ENCODE results near the gene ELAPOR1. TPM values are rescaled to one million over a fixed set of nuclear protein-coding genes. Genes with fewer than 3 reads are reported as not detected.

ELAPOR1 gene
- total RNA-seq, 1 donor from 2014 or later, result 1.2 TPM

DNA sequence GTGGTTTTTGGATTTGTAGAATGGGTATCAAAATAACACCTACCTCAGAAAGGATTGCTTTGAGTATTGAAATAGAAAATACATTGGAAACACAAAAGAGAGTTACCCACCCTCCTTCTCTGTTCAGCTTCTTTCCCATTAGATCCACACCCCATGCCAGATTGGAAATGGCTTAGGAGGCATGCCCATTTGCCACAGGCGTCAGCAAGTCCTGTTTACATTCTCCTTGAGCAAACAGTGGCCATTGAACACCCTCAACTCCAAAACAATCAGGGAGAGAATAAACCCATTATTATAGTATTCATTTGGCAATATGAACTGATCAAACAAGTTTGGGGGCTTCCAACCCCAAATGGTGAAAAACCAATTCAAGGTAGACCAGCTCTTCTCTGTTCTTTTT lies 2.4 kb downstream of the ELAPOR1 start:
- H3K27ac ChIP-seq (ENCODE audit: low read depth, low read length), result no peak overlapping the region
- peaks cover 24% of the 10 kb centered on the region for H3K27me3 ChIP-seq (ENCODE audit: insufficient read depth, low read length)
- FAIRE-seq, result no peak
- no peaks in the 10 kb centered on the region for H4K20me1 ChIP-seq (ENCODE audit: insufficient read depth, low read length)
- no peak overlapping the region for H2AFZ ChIP-seq (ENCODE audit: low read depth, low read length)
- no peak overlapping the region for H3K4me2 ChIP-seq (ENCODE audit: low read length)
- H3K9me3 Mint-ChIP-seq (ENCODE audit: unreplicated experiment), result peaks cover 1% of the 10 kb centered on the region
- H3K9me3 ChIP-seq (ENCODE audit: insufficient read depth, low read depth, low read length), result no peaks in the 10 kb centered on the region
- H3K36me3 Mint-ChIP-seq (ENCODE audit: low read depth, unreplicated experiment), result no peaks in the 10 kb centered on the region
- no peaks in the 10 kb centered on the region for H3K36me3 ChIP-seq (ENCODE audit: insufficient read depth, low read length)
- no peak for DNase-seq (ENCODE audit: low read depth)
- H3K27ac Mint-ChIP-seq (ENCODE audit: unreplicated experiment), result no peak overlapping the region
- TF ChIP-seq, protein P1, sequence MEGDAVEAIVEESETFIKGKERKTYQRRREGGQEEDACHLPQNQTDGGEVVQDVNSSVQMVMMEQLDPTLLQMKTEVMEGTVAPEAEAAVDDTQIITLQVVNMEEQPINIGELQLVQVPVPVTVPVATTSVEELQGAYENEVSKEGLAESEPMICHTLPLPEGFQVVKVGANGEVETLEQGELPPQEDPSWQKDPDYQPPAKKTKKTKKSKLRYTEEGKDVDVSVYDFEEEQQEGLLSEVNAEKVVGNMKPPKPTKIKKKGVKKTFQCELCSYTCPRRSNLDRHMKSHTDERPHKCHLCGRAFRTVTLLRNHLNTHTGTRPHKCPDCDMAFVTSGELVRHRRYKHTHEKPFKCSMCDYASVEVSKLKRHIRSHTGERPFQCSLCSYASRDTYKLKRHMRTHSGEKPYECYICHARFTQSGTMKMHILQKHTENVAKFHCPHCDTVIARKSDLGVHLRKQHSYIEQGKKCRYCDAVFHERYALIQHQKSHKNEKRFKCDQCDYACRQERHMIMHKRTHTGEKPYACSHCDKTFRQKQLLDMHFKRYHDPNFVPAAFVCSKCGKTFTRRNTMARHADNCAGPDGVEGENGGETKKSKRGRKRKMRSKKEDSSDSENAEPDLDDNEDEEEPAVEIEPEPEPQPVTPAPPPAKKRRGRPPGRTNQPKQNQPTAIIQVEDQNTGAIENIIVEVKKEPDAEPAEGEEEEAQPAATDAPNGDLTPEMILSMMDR (IDR thresholded peaks at IDR 0.05; ENCODE audit: insufficient read depth, low read depth, low read length), result no peak
- no peak for TF ChIP-seq EZH2 (IDR thresholded peaks at IDR 0.05; ENCODE audit: insufficient read depth, low read length)
- H3K4me1 ChIP-seq (ENCODE audit: insufficient read depth, low read length), result peaks cover 11% of the 10 kb centered on the region
- H3K4me1 Mint-ChIP-seq (ENCODE audit: low read depth, unreplicated experiment), result no peaks in the 10 kb centered on the region
- no peaks in the 10 kb centered on the region for H3K79me2 ChIP-seq (ENCODE audit: insufficient read depth, low read length)
- peaks cover 52% of the 10 kb centered on the region for H3K27me3 Mint-ChIP-seq (ENCODE audit: low read depth, unreplicated experiment)
- no peak overlapping the region for H3K4me3 Mint-ChIP-seq (ENCODE audit: unreplicated experiment)
- no peak overlapping the region for H3K9ac ChIP-seq (ENCODE audit: low read length)
- H3K4me3 ChIP-seq (ENCODE audit: insufficient read depth, low read depth, low read length), result no peak overlapping the region

- H3K9me3 Mint-ChIP-seq (ENCODE audit: unreplicated experiment), result no peaks in the 10 kb centered on the region
- Histone ChIP-seq H3K27ac (ENCODE audit: low read depth, low read length) (no peak overlapping the region), H2AFZ (ENCODE audit: low read depth, low read length) (no peak overlapping the region), H3K4me2 (ENCODE audit: low read length) (no peak overlapping the region), H3K27me3 (ENCODE audit: insufficient read depth, low read length) (peaks cover 17% of the 10 kb centered on the region), H3K36me3 (ENCODE audit: insufficient read depth, low read length) (no peaks in the 10 kb centered on the region), H4K20me1 (ENCODE audit: insufficient read depth, low read length) (no peaks in the 10 kb centered on the region), H3K4me1 (ENCODE audit: insufficient read depth, low read length) (peaks cover 7% of the 10 kb centered on the region), H3K9ac (ENCODE audit: low read length) (no peak overlapping the region), H3K9me3 (ENCODE audit: insufficient read depth, low read depth, low read length) (no peaks in the 10 kb centered on the region), H3K4me3 (ENCODE audit: insufficient read depth, low read depth, low read length) (no peak overlapping the region), H3K79me2 (ENCODE audit: insufficient read depth, low read length) (no peaks in the 10 kb centered on the region)
- H3K27ac Mint-ChIP-seq (ENCODE audit: unreplicated experiment), result no peak overlapping the region
- no peak for FAIRE-seq
- no peaks in the 10 kb centered on the region for H3K36me3 Mint-ChIP-seq (ENCODE audit: low read depth, unreplicated experiment)
- H3K4me3 Mint-ChIP-seq (ENCODE audit: unreplicated experiment), result no peak overlapping the region
- no peak for DNase-seq (ENCODE audit: low read depth)
- H3K4me1 Mint-ChIP-seq (ENCODE audit: low read depth, unreplicated experiment), result no peaks in the 10 kb centered on the region
- TF ChIP-seq EZH2 (IDR thresholded peaks at IDR 0.05; ENCODE audit: insufficient read depth, low read length), result no peak
- TF ChIP-seq, protein P1 (IDR thresholded peaks at IDR 0.05; ENCODE audit: insufficient read depth, low read depth, low read length), result no peak
- H3K27me3 Mint-ChIP-seq (ENCODE audit: low read depth, unreplicated experiment), result peaks cover 42% of the 10 kb centered on the region
These were observed 4.2 kb downstream of the ELAPOR1 start for GRCh38 chr1:109118089-109118488.

DNA sequence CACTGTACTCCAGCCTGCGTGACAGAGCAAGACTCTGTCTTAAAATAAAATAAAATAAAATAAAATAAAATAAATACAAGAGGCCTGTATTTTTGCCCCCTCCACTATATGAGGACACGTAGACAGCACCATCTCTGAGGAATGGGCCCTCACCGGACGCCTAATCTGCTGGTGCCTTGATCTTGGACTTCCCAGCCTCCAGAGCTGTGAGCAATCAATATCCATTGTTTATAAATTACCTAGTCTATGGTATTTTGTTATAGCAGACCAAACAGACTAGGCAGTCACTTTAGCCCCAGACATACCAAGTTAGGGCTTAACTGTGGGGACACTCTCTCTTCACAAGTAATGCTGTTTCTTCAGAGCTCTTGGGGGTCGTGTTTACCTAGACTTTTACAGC lies 6.4 kb downstream of the ELAPOR1 start:
- Mint-ChIP-seq H3K9me3 (ENCODE audit: unreplicated experiment) (no peaks in the 10 kb centered on the region), H3K4me1 (ENCODE audit: low read depth, unreplicated experiment) (no peaks in the 10 kb centered on the region), H3K27ac (ENCODE audit: unreplicated experiment) (no peak overlapping the region), H3K4me3 (ENCODE audit: unreplicated experiment) (no peak overlapping the region), H3K36me3 (ENCODE audit: low read depth, unreplicated experiment) (no peaks in the 10 kb centered on the region), H3K27me3 (ENCODE audit: low read depth, unreplicated experiment) (peaks cover 23% of the 10 kb centered on the region)
- Histone ChIP-seq H3K27me3 (ENCODE audit: insufficient read depth, low read length) (no peaks in the 10 kb centered on the region), H3K79me2 (ENCODE audit: insufficient read depth, low read length) (no peaks in the 10 kb centered on the region), H3K27ac (ENCODE audit: low read depth, low read length) (no peak overlapping the region), H3K4me1 (ENCODE audit: insufficient read depth, low read length) (no peaks in the 10 kb centered on the region), H3K4me2 (ENCODE audit: low read length) (no peak overlapping the region), H3K9me3 (ENCODE audit: insufficient read depth, low read depth, low read length) (no peaks in the 10 kb centered on the region), H2AFZ (ENCODE audit: low read depth, low read length) (no peak overlapping the region), H3K9ac (ENCODE audit: low read length) (no peak overlapping the region), H3K36me3 (ENCODE audit: insufficient read depth, low read length) (no peaks in the 10 kb centered on the region), H3K4me3 (ENCODE audit: insufficient read depth, low read depth, low read length) (no peak overlapping the region), H4K20me1 (ENCODE audit: insufficient read depth, low read length) (no peaks in the 10 kb centered on the region)
- FAIRE-seq (no peak), DNase-seq (ENCODE audit: low read depth) (no peak)
- TF ChIP-seq, protein P1 (IDR thresholded peaks at IDR 0.05; ENCODE audit: insufficient read depth, low read depth, low read length), result no peak
- TF ChIP-seq EZH2 (IDR thresholded peaks at IDR 0.05; ENCODE audit: insufficient read depth, low read length), result no peak
